SK-N-SH treated with all-trans-retinoic acid at 6 μM for 48 hours (cell line): Measurements from ENCODE around the gene NRSN1.

ENCODE experiments used
- ATAC-seq: fragments of 200-7000 bp; cut with Tn5 transposase; 3 replicates; pipeline ENCODE4 v1.9.1; 2020; ENCODE audit warnings: mild to moderate bottlenecking, moderate library complexity
- BACH2 ChIP-seq: fragments of 250-450 bp; sonication (Bioruptor Pico); IDR thresholded peaks from 2 replicates; pipeline ENCODE4 v1.9.0; 2021; ENCODE audit warnings: mild to moderate bottlenecking, borderline replicate concordance
- CSDC2 ChIP-seq: fragments of 250-450 bp; sonication (Bioruptor Pico); IDR thresholded peaks from 2 replicates; pipeline ENCODE4 v1.5.0; 2020; ENCODE audit warnings: mild to moderate bottlenecking, moderate library complexity
- CSRNP3 ChIP-seq: fragments of 250-450 bp; sonication (Bioruptor Pico); IDR thresholded peaks from 2 replicates; pipeline ENCODE4 v1.5.1; 2021; ENCODE audit warnings: mild to moderate bottlenecking, moderate library complexity
- ESRRG ChIP-seq: fragments of 250-450 bp; sonication (Bioruptor Pico); IDR thresholded peaks from 2 replicates; pipeline ENCODE4 v1.6.1; 2021; ENCODE audit warnings: mild to moderate bottlenecking
- ISL1 ChIP-seq: fragments of 250-450 bp; sonication (Bioruptor Pico); IDR thresholded peaks from 2 replicates; pipeline ENCODE4 v2.1.2; 2022; ENCODE audit warnings: mild to moderate bottlenecking, moderate library complexity
- OSR1 ChIP-seq: fragments of 250-450 bp; sonication (Bioruptor Pico); IDR thresholded peaks from 2 replicates; pipeline ENCODE4 v1.8.0; 2022; ENCODE audit warnings: moderate library complexity, mild to moderate bottlenecking, inconsistent platforms
- PPARA ChIP-seq: fragments of 250-450 bp; sonication (Bioruptor Pico); IDR thresholded peaks from 2 replicates; pipeline ENCODE4 v1.5.0; 2020; ENCODE audit warnings: mild to moderate bottlenecking, borderline replicate concordance
- RARB ChIP-seq: fragments of 250-450 bp; sonication (Bioruptor Pico); IDR thresholded peaks from 2 replicates; pipeline ENCODE4 v1.8.0; 2021; ENCODE audit warnings: mild to moderate bottlenecking, moderate library complexity
- SNAI2 ChIP-seq: fragments of 250-450 bp; sonication (Bioruptor Pico); IDR thresholded peaks from 2 replicates; pipeline ENCODE4 v1.5.0; 2020; ENCODE audit warnings: mild to moderate bottlenecking, moderate library complexity
- TCF4 ChIP-seq: fragments of 250-450 bp; sonication (Bioruptor Pico); IDR thresholded peaks from 2 replicates; pipeline ENCODE4 v1.8.0; 2021; ENCODE audit warnings: mild to moderate bottlenecking, moderate library complexity, borderline replicate concordance
- TOX ChIP-seq: fragments of 250-450 bp; sonication (Bioruptor Pico); IDR thresholded peaks from 2 replicates; pipeline ENCODE4 v1.8.0; 2021; ENCODE audit warnings: mild to moderate bottlenecking, moderate library complexity, borderline replicate concordance
- ZC3H10 ChIP-seq: fragments of 250-450 bp; sonication (Bioruptor Pico); IDR thresholded peaks from 2 replicates; pipeline ENCODE4 v1.5.1; 2021; ENCODE audit warnings: mild to moderate bottlenecking, moderate library complexity
- ZFP3 ChIP-seq: fragments of 250-450 bp; sonication (Bioruptor Pico); IDR thresholded peaks from 2 replicates; pipeline ENCODE4 v1.5.0; 2020; ENCODE audit warnings: mild to moderate bottlenecking, moderate library complexity
- ZFP30 ChIP-seq: fragments of 450-650 bp; formaldehyde crosslinking; IDR thresholded peaks from 2 replicates; pipeline ENCODE4 v1.5.0; 2022; ENCODE audit warnings: mild to moderate bottlenecking, moderate library complexity
- ZNF565 ChIP-seq: fragments of 450-650 bp; formaldehyde crosslinking; conservative IDR thresholded peaks from 2 replicates; pipeline ENCODE4 v1.5.0; 2020; ENCODE audit warnings: low read depth, mild to moderate bottlenecking, moderate library complexity
- ZNF70 ChIP-seq: fragments of 450-650 bp; formaldehyde crosslinking; IDR thresholded peaks from 2 replicates; pipeline ENCODE4 v1.5.0; 2020; ENCODE audit warnings: mild to moderate bottlenecking, moderate library complexity
- ZNF8 ChIP-seq: fragments of 450-650 bp; formaldehyde crosslinking; IDR thresholded peaks from 2 replicates; pipeline ENCODE4 v1.5.0; 2020; ENCODE audit warnings: mild to moderate bottlenecking, moderate library complexity
- TF ChIP-seq, protein P1 (sequence below): fragments of 250-450 bp; sonication (Bioruptor Pico); IDR thresholded peaks from 2 replicates; pipeline ENCODE4 v1.5.1; 2020; ENCODE audit warnings: low read depth, mild to moderate bottlenecking, moderate library complexity
- TF ChIP-seq, protein P2 (sequence below): fragments of 250-450 bp; sonication (Bioruptor Pico); IDR thresholded peaks from 2 replicates; pipeline ENCODE4 v1.8.0; 2020; ENCODE audit warnings: mild to moderate bottlenecking, moderate library complexity, borderline replicate concordance

The NRSN1 gene

GRCh38 chr6:24195836-24196597 is 70.0 kb downstream of the NRSN1 start:
- no peak for ATAC-seq

More at GRCh38 chr6:24195836-24196597, 70.0 kb downstream of the NRSN1 start:
- no peak for TF ChIP-seq ZFP3
- TF ChIP-seq ZNF8: no peak
- no peak for TF ChIP-seq OSR1 (CRISPR knock-in tag)
- no peak for TF ChIP-seq TCF4
- no peak for TF ChIP-seq RARB
- TF ChIP-seq, protein P1, sequence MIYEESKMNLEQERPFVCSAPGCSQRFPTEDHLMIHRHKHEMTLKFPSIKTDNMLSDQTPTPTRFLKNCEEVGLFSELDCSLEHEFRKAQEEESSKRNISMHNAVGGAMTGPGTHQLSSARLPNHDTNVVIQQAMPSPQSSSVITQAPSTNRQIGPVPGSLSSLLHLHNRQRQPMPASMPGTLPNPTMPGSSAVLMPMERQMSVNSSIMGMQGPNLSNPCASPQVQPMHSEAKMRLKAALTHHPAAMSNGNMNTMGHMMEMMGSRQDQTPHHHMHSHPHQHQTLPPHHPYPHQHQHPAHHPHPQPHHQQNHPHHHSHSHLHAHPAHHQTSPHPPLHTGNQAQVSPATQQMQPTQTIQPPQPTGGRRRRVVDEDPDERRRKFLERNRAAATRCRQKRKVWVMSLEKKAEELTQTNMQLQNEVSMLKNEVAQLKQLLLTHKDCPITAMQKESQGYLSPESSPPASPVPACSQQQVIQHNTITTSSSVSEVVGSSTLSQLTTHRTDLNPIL (CRISPR knock-in tag): no peak
- TF ChIP-seq TOX (CRISPR knock-in tag): no peak
- no peak for TF ChIP-seq ZC3H10
- TF ChIP-seq ESRRG (CRISPR knock-in tag): no peak
- TF ChIP-seq SNAI2 (CRISPR knock-in tag): no peak
- TF ChIP-seq ZNF565: no peak
- no peak for TF ChIP-seq ISL1 (CRISPR knock-in tag)
- no peak for TF ChIP-seq CSDC2 (CRISPR knock-in tag)
- TF ChIP-seq ZFP30 (CRISPR knock-in tag): no peak
- TF ChIP-seq, protein P2, sequence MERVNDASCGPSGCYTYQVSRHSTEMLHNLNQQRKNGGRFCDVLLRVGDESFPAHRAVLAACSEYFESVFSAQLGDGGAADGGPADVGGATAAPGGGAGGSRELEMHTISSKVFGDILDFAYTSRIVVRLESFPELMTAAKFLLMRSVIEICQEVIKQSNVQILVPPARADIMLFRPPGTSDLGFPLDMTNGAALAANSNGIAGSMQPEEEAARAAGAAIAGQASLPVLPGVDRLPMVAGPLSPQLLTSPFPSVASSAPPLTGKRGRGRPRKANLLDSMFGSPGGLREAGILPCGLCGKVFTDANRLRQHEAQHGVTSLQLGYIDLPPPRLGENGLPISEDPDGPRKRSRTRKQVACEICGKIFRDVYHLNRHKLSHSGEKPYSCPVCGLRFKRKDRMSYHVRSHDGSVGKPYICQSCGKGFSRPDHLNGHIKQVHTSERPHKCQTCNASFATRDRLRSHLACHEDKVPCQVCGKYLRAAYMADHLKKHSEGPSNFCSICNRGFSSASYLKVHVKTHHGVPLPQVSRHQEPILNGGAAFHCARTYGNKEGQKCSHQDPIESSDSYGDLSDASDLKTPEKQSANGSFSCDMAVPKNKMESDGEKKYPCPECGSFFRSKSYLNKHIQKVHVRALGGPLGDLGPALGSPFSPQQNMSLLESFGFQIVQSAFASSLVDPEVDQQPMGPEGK: no peak
- no peak for TF ChIP-seq CSRNP3 (CRISPR knock-in tag)
- no peak for TF ChIP-seq PPARA (CRISPR knock-in tag)
- no peak for TF ChIP-seq BACH2 (CRISPR knock-in tag)
- no peak for TF ChIP-seq ZNF70 (CRISPR knock-in tag)
